B cell (primary cell): Measurements from ENCODE around the gene LAMA3. TPM values are rescaled to one million over a fixed set of nuclear protein-coding genes. Genes with fewer than 3 reads are reported as not detected.

Experiments
- ATAC-seq: fragments of 200-7000 bp; cut with Tn5 transposase; one replicate; pipeline ENCODE4 v1.10.0; 2021; ENCODE audit warnings: low read depth, mild to moderate bottlenecking, moderate number of reproducible peaks, moderate library complexity
- CTCF ChIA-PET: fragments of 350-600 bp; sonication (Branson Sonifier 250); formaldehyde crosslinking; loops from one replicate; lab custom pipeline; 2021; ENCODE audit warnings: antibody characterized with exemption, inconsistent platforms; lab: Charles Lee
- POLR2A ChIA-PET: fragments of 350-600 bp; sonication (Branson Sonifier 250); formaldehyde crosslinking; loops from one replicate; lab custom pipeline; 2021; ENCODE audit warnings: antibody characterized with exemption; lab: Charles Lee
- DNase-seq: peaks from one replicate; pipeline ENCODE4 v3.0.0; 2013
- H2AFZ ChIP-seq: 2 replicates; pipeline ENCODE4 v1.6.1; 2012; ENCODE audit warnings: mild to moderate bottlenecking, low read depth, low read length; ENCODE audit not compliant: insufficient read depth, poor library complexity, severe bottlenecking
- H3K27ac ChIP-seq, 2 donors: 1 replicate in 1 of 2; 2 replicates in 1 of 2; pipeline ENCODE4 v1.5.1; 2012 to 2013; ENCODE audit warnings: low read length in 2 of 2, mild to moderate bottlenecking in 2 of 2, moderate library complexity in 1 of 2
- H3K27me3 ChIP-seq, 4 experiments: fragments of 200-600 bp in 1 of 4; sonication (generic) in 1 of 4; replicated peaks in 1 of 4; 1 replicate in 2 of 4; 2 replicates in 2 of 4; pipeline versions ENCODE4 v1.6.1 to v1.7.0; 2013 to 2016; ENCODE audit warnings: low read length in 3 of 4, mild to moderate bottlenecking in 2 of 4, mixed read lengths in 1 of 4, moderate library complexity in 1 of 4; ENCODE audit not compliant: insufficient read depth in 4 of 4, control insufficient read depth in 3 of 4; ENCODE audit errors: control extremely low read depth in 1 of 4
- H3K36me3 ChIP-seq, 2 experiments: replicated peaks in 1 of 2; 1 replicate in 1 of 2; 2 replicates in 1 of 2; pipeline versions ENCODE4 v1.6.1 to v1.7.1; 2013; ENCODE audit warnings: low read length in 1 of 2; ENCODE audit not compliant: insufficient read depth in 2 of 2, control insufficient read depth in 1 of 2; ENCODE audit errors: control extremely low read depth in 1 of 2, extremely low read depth in 1 of 2
- H3K4me1 ChIP-seq, 2 donors: fragments of 200-600 bp in 1 of 2; sonication (generic) in 1 of 2; 1 replicate in 1 of 2; 2 replicates in 1 of 2; pipeline versions ENCODE4 v1.5.1 to v1.6.1; 2013 to 2017; ENCODE audit warnings: low read length in 2 of 2; ENCODE audit not compliant: control insufficient read depth in 2 of 2, insufficient read depth in 2 of 2
- H3K4me2 ChIP-seq: replicated peaks from 2 replicates; pipeline ENCODE3; 2012; ENCODE audit warnings: mild to moderate bottlenecking, low read depth, low read length; ENCODE audit not compliant: poor library complexity, severe bottlenecking
- H3K4me3 ChIP-seq, 5 experiments: fragments of 200-600 bp in 1 of 5; sonication (generic) in 1 of 5; 1 replicate in 3 of 5; 2 replicates in 2 of 5; pipeline versions ENCODE4 v1.5.1 to v1.7.0; 2011 to 2016; ENCODE audit warnings: low read length in 4 of 5, mild to moderate bottlenecking in 4 of 5, low read depth in 2 of 5, control low read depth in 1 of 5, moderate library complexity in 1 of 5; ENCODE audit not compliant: insufficient read depth in 1 of 5; ENCODE audit errors: control extremely low read depth in 1 of 5, extremely low read depth in 1 of 5
- H3K79me2 ChIP-seq: fragments of 200-600 bp; sonication (generic); one replicate; pipeline ENCODE4 v1.6.0; 2016; ENCODE audit warnings: low read length; ENCODE audit not compliant: control insufficient read depth, insufficient read depth
- H3K9ac ChIP-seq: fragments of 200-600 bp; sonication (generic); 2 replicates; pipeline ENCODE4 v1.6.1; 2017; ENCODE audit warnings: mild to moderate bottlenecking, low read length, moderate library complexity
- H3K9me3 ChIP-seq, 3 donors: one replicate each; pipeline versions ENCODE4 v1.6.1 to v1.7.1; 2013; ENCODE audit warnings: low read length in 2 of 3; ENCODE audit not compliant: control insufficient read depth in 2 of 3, insufficient read depth in 1 of 3; ENCODE audit errors: control extremely low read depth in 1 of 3
- H4K20me1 ChIP-seq: 2 replicates; pipeline ENCODE4 v1.6.0; 2012; ENCODE audit warnings: mild to moderate bottlenecking, low read length; ENCODE audit not compliant: insufficient read depth, control insufficient read depth, poor library complexity, severe bottlenecking
- H3K27ac Mint-ChIP-seq: one replicate; pipeline ENCODE4 v1.8.0; 2021; ENCODE audit warnings: mixed read lengths
- H3K27me3 Mint-ChIP-seq: one replicate; pipeline ENCODE4 v1.8.0; 2021; ENCODE audit warnings: mixed read lengths
- H3K4me1 Mint-ChIP-seq: one replicate; pipeline ENCODE4 v1.8.0; 2021; ENCODE audit warnings: mixed read lengths
- H3K4me3 Mint-ChIP-seq: one replicate; pipeline ENCODE4 v1.8.0; 2021; ENCODE audit warnings: mixed read lengths
- H3K9me3 Mint-ChIP-seq: one replicate; pipeline ENCODE4 v1.8.0; 2022; ENCODE audit warnings: mixed read lengths; ENCODE audit not compliant: insufficient read depth
- EZH2 ChIP-seq: IDR thresholded peaks from 2 replicates; pipeline ENCODE4 v1.6.1; 2012; ENCODE audit warnings: borderline replicate concordance, low read depth, mild to moderate bottlenecking, moderate library complexity, low read length; ENCODE audit not compliant: insufficient read depth, poor library complexity, severe bottlenecking
- WGBS: methylation state at CpG from one replicate; pipeline ENCODE4 v1.1.5; 2013; ENCODE audit warnings: missing lambda C conversion rate; ENCODE audit not compliant: insufficient coverage; 5-methylcytosine and 5-hydroxymethylcytosine counted together
- intact Hi-C: fragments of 100-400 bp; cut with micrococcal nuclease; formaldehyde crosslinking; loops from one replicate; pipeline ENCODE4 v1.10.0; 2022
- polyA plus RNA-seq: library from polyadenylated mRNA; depleted of rRNA; stranded (reverse); fragments of >200 nt; gene quantifications from 2 replicates; pipeline ENCODE4 v1.2.3, GENCODE V29; 2012
- total RNA-seq, 2 donors: library from RNA; stranded (reverse); fragments of 120-200 nt in 1 of 2; gene quantifications; 1 replicate in 1 of 2; 2 replicates in 1 of 2; pipeline versions ENCODE4 v1.2.3 to v1.2.4, GENCODE V29; 2013 to 2022
- TF ChIP-seq, protein P1 (sequence below): fragments of 200-600 bp; IDR thresholded peaks from one replicate; pipeline ENCODE4 v1.8.0; 2022; ENCODE audit warnings: antibody characterized with exemption, mild to moderate bottlenecking

The LAMA3 gene
- total and polyA plus RNA-seq, 2 donors (not counting 1 experiment from before 2014, with no cell fraction given), result 0.03 to 0.32 TPM

DNA sequence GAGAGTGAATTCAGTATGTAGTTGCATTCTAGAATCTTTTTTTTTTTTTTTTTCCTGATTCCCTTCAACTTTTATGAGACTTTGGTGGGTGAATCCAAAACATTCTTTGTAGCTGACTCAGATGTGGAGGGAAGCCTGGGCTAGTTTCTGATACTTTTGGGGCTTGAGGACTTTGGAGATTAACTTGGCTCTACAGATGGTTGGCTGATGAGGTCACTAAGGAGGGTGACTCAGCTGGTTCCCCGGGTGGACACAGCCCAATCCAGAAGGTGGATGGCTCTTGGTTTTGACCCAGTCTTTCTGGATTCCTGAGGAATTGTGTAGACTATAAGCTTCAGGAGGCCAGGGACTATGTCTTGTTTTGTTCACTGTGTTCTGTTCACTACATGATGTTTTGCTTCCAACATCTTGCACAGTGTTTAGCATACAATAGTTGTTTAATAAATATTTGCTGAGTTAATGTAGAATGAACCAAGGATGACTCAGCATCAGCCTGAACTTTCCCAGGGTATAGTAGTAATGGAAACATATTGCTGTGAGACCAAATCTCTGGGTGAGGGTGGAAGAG, 30.5 kb downstream of the LAMA3 start:
- Histone ChIP-seq H4K20me1 (no peaks in the 10 kb centered on the region), H2AFZ (no peak overlapping the region), H3K79me2 (no peaks in the 10 kb centered on the region), H3K9me3 (no peaks in the 10 kb centered on the region), H3K4me3 (no peak overlapping the region), H3K9ac (no peak overlapping the region), H3K4me2 (no peak overlapping the region), H3K36me3 (no peaks in the 10 kb centered on the region), H3K27ac (no peak overlapping the region), H3K4me1 (no peaks in the 10 kb centered on the region), H3K27me3 (peaks cover 0 to 10% (median 0%) of the 10 kb centered on the region in 4 experiments)
- Mint-ChIP-seq H3K9me3 (no peaks in the 10 kb centered on the region), H3K4me1 (peaks cover 2% of the 10 kb centered on the region), H3K27ac (no peak overlapping the region), H3K27me3 (peaks cover 17% of the 10 kb centered on the region), H3K4me3 (no peak overlapping the region)
- POLR2A ChIA-PET, result no interaction called here
- DNase-seq (no peak), ATAC-seq (no peak)
- CTCF ChIA-PET, result interaction anchor here (0.6 kb wide), 1 partner anchor 13 kb away, joined by 3 read pairs; no protein-coding TSS in a partner anchor
- intact Hi-C loops, result no loop called here
- WGBS, result 63% methylated on average over 1 of the region's 1 CpG
- TF ChIP-seq, protein P1, sequence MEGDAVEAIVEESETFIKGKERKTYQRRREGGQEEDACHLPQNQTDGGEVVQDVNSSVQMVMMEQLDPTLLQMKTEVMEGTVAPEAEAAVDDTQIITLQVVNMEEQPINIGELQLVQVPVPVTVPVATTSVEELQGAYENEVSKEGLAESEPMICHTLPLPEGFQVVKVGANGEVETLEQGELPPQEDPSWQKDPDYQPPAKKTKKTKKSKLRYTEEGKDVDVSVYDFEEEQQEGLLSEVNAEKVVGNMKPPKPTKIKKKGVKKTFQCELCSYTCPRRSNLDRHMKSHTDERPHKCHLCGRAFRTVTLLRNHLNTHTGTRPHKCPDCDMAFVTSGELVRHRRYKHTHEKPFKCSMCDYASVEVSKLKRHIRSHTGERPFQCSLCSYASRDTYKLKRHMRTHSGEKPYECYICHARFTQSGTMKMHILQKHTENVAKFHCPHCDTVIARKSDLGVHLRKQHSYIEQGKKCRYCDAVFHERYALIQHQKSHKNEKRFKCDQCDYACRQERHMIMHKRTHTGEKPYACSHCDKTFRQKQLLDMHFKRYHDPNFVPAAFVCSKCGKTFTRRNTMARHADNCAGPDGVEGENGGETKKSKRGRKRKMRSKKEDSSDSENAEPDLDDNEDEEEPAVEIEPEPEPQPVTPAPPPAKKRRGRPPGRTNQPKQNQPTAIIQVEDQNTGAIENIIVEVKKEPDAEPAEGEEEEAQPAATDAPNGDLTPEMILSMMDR, result no peak
- TF ChIP-seq EZH2, result no peak

DNA sequence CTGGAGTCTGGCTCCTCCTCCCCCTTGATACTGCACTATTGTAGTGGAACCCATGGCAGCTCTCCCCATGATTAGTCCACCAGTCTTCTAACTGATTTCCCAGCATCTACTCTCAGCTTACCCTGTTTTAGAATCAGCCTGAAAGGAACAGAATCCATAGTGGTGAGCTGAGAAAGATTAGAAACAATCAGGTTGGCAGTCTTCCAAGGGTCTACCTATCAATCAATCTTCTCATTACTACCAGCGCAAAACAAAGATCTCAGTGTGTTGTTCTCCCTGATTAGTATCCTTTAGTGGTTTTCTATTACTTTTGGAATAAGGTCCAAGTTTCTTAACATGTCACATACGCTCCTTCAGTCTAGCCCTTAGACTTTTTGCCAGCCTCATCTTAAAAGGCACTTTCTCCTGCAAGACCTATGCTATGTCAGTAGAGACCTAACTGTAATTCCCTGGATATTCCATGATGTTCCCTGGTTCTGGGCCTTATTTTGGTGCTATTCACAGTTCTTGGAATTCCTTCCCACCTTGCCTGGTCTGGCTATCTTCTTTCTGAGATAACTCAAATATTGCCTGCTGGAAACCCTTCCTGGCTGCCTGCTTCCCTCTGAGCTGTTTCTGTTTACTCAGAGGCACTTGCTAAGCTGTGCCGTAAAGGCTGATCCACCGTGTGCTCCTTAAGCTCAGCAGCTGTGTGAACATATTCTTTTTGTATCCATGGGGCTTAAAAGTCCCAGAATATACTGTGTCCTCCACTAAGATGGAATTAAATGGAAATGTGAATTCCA, 32.6 kb downstream of the LAMA3 start:
- H3K36me3 ChIP-seq, result no peaks in the 10 kb centered on the region
- H3K27me3 Mint-ChIP-seq, result peaks cover 20% of the 10 kb centered on the region

More for the DNA sequence above, 32.6 kb downstream of the LAMA3 start:
- Histone ChIP-seq H3K79me2 (no peaks in the 10 kb centered on the region), H3K9me3 (no peaks in the 10 kb centered on the region), H2AFZ (no peak overlapping the region), H3K27ac (no peak overlapping the region), H3K4me1 (no peaks in the 10 kb centered on the region), H3K9ac (no peak overlapping the region), H4K20me1 (no peaks in the 10 kb centered on the region), H3K4me3 (no peak overlapping the region), H3K27me3 (peaks cover 0 to 10% (median 0%) of the 10 kb centered on the region in 4 experiments), H3K4me2 (no peak overlapping the region)
- ChIA-PET CTCF (no interaction called here), POLR2A (no interaction called here)
- no peaks in the 10 kb centered on the region for H3K9me3 Mint-ChIP-seq
- no peak overlapping the region for H3K4me3 Mint-ChIP-seq
- intact Hi-C loops, result no loop called here
- ATAC-seq (no peak), DNase-seq (no peak)
- no peak overlapping the region for H3K27ac Mint-ChIP-seq
- WGBS, result 50% methylated on average over 2 of the region's 4 CpGs
- TF ChIP-seq, protein P1, result no peak
- no peak for TF ChIP-seq EZH2
- H3K4me1 Mint-ChIP-seq, result no peaks in the 10 kb centered on the region
